Measurements from ENCODE around the gene MAIP1. TPM values are rescaled to one million over a fixed set of nuclear protein-coding genes. Genes with fewer than 3 reads are reported as not detected.

The MAIP1 gene
- total RNA-seq, 2 experiments from 2014 or later = 36.5 to 37.4 TPM

DNA sequence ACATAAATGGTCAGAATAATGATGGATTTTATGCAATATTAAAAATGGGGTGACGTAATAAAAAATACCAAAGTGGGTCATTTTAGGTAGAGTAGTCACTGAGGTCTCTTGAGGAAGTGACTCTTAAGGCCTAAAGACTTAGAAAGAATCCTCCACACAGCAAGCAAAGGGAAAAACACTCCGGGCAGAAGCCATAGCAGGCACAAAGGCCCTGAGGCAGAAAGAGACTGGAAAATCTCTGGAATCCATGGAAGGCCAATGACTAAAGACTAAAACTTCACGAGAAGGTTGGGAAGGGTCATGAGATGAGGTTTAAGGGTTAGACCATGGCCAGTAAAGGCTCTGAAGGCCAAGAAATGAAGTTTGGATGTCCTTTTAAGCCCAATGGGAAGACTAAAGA, 36.9 kb downstream of the MAIP1 start:
- no peak overlapping the region for H3K27ac Mint-ChIP-seq
- H3K36me3 Mint-ChIP-seq = peaks cover 2% of the 10 kb centered on the region
- no peaks in the 10 kb centered on the region for H3K4me1 Mint-ChIP-seq
- no peak overlapping the region for H3K4me3 Mint-ChIP-seq
- H3K27me3 Mint-ChIP-seq = no peaks in the 10 kb centered on the region
- no peak for DNase-seq
- H3K9me3 Mint-ChIP-seq = no peaks in the 10 kb centered on the region

DNA sequence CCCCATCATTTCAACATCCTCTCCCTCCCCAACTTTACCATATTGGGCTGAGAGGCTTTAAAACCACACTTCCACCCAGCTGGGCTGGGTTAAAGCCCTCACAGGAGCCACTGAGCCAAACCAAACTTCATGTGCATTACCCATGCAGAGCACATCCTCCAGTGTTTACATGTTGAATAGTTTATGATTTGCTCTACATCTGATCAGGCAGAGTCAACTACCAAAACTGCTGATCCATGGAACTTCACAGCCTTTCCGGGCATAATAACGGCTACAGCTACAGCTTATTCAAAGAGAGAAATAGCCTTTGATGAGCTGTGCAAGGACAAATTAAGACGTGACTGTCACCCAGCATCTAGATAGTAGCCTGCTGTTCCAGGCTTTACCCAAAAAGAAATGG, 39.0 kb downstream of the MAIP1 start:
- H3K36me3 Mint-ChIP-seq = peaks cover 2% of the 10 kb centered on the region
- H3K27ac Mint-ChIP-seq = no peak overlapping the region
- no peak overlapping the region for H3K4me3 Mint-ChIP-seq
- no peaks in the 10 kb centered on the region for H3K27me3 Mint-ChIP-seq
- no peaks in the 10 kb centered on the region for H3K9me3 Mint-ChIP-seq
- no peaks in the 10 kb centered on the region for H3K4me1 Mint-ChIP-seq
- DNase-seq = no peak

DNA sequence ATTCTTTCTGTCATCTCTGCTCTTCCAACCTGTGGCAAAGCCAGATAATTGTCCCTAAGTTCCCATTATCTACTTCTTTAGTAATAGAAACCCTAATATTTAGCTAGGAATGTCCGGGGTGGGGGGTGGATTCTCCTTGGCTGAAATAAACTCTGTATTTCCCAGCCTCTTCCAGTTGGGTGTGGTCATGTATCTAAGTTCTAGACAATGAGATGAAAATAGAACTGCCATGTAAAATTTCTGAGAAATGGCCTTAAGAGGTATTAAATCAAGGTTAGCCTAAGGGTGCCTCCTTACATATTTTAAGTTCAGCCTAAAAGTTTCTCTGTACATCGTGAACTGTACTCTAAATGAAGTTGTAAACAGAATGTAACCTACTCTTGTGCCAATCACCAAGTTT, 39.5 kb downstream of the MAIP1 start:
- Mint-ChIP-seq H3K4me3 (no peak overlapping the region), H3K9me3 (no peaks in the 10 kb centered on the region), H3K27ac (no peak overlapping the region), H3K27me3 (no peaks in the 10 kb centered on the region), H3K36me3 (peaks cover 2% of the 10 kb centered on the region), H3K4me1 (no peaks in the 10 kb centered on the region)
- DNase-seq = no peak

DNA sequence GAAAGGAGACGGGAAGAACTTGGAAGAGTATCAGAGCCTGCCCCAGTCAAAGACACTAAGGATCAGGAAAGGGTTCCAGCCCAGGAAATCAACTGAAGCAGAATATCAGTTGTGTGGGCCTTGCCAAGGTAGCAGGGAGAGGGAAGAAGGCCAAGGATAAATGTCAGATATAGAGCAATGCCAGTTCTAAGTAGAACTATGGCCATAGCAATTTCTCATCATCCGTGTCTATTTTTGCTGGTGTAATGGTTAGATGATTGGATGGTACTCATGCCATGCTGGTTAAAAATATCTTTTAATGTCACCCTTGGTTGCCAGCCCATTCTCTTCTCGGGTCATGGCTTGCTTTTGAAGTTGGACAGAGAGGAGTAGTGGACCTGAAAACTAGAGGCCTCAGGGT, 41.9 kb downstream of the MAIP1 start:
- DNase-seq = no peak
- no peak overlapping the region for H3K27ac Mint-ChIP-seq
- peaks cover 2% of the 10 kb centered on the region for H3K36me3 Mint-ChIP-seq
- no peaks in the 10 kb centered on the region for H3K27me3 Mint-ChIP-seq
- H3K4me1 Mint-ChIP-seq = no peaks in the 10 kb centered on the region
- H3K9me3 Mint-ChIP-seq = no peaks in the 10 kb centered on the region
- no peak overlapping the region for H3K4me3 Mint-ChIP-seq

DNA sequence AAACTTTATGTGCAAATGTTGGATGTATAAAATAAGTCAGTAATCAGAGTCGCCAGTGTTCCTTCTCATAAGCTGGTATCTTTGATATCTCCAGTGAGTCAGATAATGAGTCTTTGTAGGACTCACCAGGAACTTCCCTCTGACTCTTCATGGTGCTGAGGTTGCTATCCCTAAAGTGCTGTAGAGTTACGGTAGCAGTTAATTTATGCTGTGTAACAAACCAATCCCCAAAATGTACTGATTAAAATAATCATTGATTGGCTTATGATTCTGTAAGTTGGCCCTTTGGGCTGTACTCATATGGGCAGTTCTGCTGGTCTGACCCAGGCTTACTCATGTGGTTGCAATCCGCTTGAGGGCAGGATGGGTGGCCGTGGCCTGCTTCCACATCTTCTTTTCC, 43.8 kb downstream of the MAIP1 start:
- H3K9me3 Mint-ChIP-seq = no peaks in the 10 kb centered on the region
- DNase-seq = no peak

DNA sequence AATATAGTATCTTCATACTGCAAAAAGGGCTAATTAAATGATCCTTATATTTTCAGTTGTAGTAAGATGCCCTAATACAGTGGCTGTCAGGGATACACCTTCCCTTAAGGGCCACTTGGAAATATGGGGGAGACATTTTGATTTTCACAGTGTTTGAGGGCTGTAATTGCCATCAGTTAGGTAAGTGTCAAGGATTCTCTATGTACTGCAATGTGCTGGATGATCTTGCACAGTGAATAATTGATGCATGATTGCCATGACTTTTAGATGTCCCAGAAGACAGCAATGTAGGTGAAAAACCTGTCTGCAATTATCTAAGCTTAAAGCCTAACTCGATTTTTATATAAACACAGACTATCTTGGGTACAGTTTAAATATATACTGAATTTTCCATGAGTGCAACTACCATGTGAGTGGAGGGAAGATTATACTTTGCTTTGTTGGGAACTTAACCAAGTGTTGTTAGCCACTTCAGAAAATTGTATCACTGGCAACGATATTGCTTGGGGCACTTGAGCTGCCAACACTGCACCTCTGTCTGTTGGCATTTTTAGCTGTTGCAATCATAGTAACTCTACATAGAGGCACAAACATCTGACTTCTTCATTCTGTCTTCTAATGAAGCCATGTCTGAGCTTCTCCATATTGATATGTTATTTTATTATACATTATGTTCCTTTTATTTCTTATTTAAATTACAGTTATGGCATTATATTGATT, 45.2 kb downstream of the MAIP1 start:
- H3K36me3 Mint-ChIP-seq = no peaks in the 10 kb centered on the region
- H3K4me1 Mint-ChIP-seq = no peaks in the 10 kb centered on the region
- no peaks in the 10 kb centered on the region for H3K27me3 Mint-ChIP-seq

More for the DNA sequence above, 43.8 kb downstream of the MAIP1 start:
- Mint-ChIP-seq H3K4me3 (no peak overlapping the region), H3K27ac (no peak overlapping the region), H3K27me3 (no peaks in the 10 kb centered on the region), H3K4me1 (no peaks in the 10 kb centered on the region), H3K36me3 (peaks cover 2% of the 10 kb centered on the region)

DNA sequence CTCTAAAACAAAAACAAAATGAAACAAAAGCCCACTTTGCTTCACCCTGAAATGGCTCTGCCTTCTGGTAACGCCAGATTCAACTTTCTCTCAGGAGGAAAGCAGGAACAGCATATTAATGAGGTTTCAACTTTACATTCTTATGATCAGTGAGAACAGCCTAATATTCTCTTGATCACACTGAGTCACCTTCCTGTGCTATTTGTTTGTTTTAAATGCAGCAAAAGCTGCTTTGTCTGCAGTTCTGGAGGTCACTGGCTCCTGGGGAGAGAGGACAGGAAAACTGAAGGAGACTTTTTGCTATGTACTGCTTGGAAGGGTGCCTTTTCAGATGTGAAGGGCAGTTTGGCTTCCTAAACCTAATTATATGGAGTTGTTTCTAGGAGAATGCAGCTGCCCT, 48.1 kb downstream of the MAIP1 start:
- no peak overlapping the region for H3K4me3 Mint-ChIP-seq
- H3K9me3 Mint-ChIP-seq = no peaks in the 10 kb centered on the region
- no peaks in the 10 kb centered on the region for H3K36me3 Mint-ChIP-seq
- no peaks in the 10 kb centered on the region for H3K4me1 Mint-ChIP-seq
- H3K27ac Mint-ChIP-seq = no peak overlapping the region
- no peaks in the 10 kb centered on the region for H3K27me3 Mint-ChIP-seq
- no peak for DNase-seq

More for the DNA sequence above, 45.2 kb downstream of the MAIP1 start:
- H3K9me3 Mint-ChIP-seq = no peaks in the 10 kb centered on the region
- no peak overlapping the region for H3K4me3 Mint-ChIP-seq
- DNase-seq = no peak
- no peak overlapping the region for H3K27ac Mint-ChIP-seq

DNA sequence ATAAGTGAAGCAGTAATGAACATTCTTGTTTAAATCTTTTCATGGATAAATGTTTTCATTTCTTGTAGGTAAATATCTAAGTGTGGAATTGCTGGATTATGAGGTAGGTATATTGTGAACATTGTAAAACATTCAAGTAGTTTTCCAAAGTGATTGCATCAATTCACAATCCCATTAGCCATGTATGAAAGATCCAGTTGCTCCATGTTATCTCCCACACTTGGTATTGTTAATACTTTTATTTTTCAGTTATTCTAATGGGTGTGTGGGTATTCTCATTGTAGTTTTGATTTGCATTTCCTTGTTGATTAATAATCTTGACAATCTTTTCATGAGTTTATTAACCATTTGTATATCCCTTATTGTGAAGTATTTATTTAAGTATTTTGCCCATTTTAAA, 50.3 kb downstream of the MAIP1 start:
- Mint-ChIP-seq H3K4me1 (no peaks in the 10 kb centered on the region), H3K36me3 (no peaks in the 10 kb centered on the region), H3K4me3 (no peak overlapping the region), H3K9me3 (no peaks in the 10 kb centered on the region), H3K27ac (no peak overlapping the region), H3K27me3 (no peaks in the 10 kb centered on the region)
- DNase-seq = no peak

DNA sequence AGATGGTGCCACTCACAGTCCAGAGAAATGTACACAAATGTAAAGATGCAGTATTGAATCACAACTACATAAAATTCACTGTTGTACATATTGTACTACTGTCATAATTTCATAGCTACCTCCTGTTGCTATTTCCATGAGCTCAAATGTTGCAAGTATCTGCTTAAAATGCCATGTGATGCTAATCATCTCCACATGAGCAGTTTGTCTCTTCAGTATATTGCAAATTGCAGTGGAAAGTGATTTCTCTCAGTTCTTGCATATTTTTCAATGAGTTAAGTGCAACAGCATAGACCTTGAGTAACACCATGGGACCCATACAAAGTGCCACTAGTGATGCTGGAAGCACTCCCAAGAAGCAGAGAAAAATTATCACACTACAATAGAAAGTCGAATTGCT, 51.9 kb downstream of the MAIP1 start:
- Mint-ChIP-seq H3K27me3 (no peaks in the 10 kb centered on the region), H3K4me3 (no peak overlapping the region), H3K36me3 (no peaks in the 10 kb centered on the region), H3K4me1 (no peaks in the 10 kb centered on the region), H3K9me3 (no peaks in the 10 kb centered on the region), H3K27ac (no peak overlapping the region)
- no peak for DNase-seq

DNA sequence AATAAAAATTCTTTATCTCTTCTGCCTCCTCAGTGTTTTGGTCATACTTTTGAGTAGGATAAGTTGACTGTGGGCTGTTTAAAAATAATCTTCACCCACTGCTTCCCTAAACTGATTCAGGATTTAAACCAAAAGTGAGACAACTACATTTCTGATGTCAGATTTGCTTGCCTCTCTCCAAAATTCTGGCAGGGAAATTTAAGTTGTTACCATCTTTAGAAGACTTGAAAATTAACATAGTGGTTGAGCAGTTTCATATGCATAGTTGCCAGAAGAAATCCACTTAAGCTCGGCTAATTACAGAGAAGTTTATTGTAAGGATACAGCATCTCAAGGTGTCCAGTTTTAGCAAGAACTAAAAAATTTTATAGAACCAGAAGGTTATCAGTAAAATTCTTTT, 57.0 kb downstream of the MAIP1 start:
- H3K4me3 Mint-ChIP-seq = no peak overlapping the region
- H3K4me1 Mint-ChIP-seq = no peaks in the 10 kb centered on the region
- H3K27me3 Mint-ChIP-seq = no peaks in the 10 kb centered on the region
- no peak overlapping the region for H3K27ac Mint-ChIP-seq
- no peak for DNase-seq
- H3K9me3 Mint-ChIP-seq = peaks cover 4% of the 10 kb centered on the region
- no peaks in the 10 kb centered on the region for H3K36me3 Mint-ChIP-seq

Other genes with a start within 250 kb of the MAIP1 start
- 1 to 10 TPM; 3.2 to 3.4 TPM for gene FTCDNL1, start 104.4 kb upstream of the MAIP1 start, total RNA-seq
- gene C2orf69, start 44.3 kb upstream of the MAIP1 start, total RNA-seq = 10 to 100 TPM; 20.6 to 20.8 TPM
- gene TYW5, start 91 bp upstream of the MAIP1 start, total RNA-seq = 10 to 100 TPM; 10.1 TPM

All from activated naive CD8-positive, alpha-beta T cell treated with anti-CD3 and anti-CD28 coated beads for 36 hours (primary cell).